Medulla oblongata (tissue), 1 donor: ENCODE results near the gene FOXC1.

Experiments used
- DNase-seq: peaks from one replicate; pipeline ENCODE4 v3.0.0-alpha.2; 2015; ENCODE audit errors: extremely low spot score

The FOXC1 gene

DNA sequence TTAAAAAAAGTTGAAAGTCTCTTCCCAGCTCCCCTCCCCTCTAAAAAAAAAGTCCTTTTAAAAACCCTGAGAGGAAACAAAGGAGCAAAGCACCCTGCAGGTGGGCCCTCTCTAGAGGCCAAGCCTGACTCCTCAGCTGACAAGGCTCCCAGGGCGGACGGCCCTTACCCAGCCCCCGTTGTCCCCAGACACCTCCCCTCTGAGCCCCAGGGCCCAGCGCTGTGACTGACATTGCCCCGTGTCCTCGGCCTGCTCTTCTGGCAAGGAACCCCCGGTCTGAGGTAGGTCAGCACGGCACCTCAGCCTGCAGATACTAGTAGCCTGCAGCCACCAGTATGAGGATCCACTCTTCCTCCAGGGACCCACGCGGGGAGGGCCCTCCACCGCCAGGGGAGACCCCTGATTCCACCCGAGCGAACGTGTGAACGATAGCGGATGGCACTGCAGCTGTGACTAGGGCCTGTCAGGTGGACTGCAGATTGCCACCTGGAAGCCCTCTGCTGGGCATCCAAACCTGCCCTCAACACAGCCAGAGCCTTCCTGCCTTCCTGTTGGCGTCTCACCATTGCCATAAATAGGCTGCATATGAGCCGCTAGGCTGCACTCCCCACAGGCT is 34.2 kb downstream of the FOXC1 start:
- no peak for DNase-seq

DNA sequence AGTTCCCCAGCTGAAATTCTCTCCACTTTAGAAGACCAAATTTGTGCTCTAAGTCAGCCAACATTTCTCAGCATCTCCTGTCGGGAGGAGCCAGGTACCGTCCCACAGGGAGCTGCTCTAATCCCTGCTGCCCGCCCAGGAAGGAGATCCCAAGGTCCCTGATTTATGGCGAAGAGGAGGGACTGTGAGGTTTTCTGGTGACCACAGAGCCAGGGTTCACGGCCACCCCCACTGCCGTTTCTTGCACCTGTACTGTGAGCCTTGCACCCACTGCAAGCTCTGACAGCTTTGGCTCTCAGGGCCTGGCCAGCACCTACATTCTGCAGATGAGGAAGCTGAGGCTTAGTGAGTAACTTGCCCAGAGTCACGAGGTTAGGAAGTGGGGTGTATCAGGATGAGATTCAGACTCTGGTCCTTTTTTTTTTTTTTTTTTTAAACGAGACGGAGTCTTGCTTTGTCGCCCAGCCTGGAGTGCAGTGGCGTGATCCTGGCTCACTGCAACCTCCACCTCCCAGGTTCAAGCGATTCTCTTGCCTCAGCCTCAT is 34.9 kb downstream of the FOXC1 start:
- no peak for DNase-seq

DNA sequence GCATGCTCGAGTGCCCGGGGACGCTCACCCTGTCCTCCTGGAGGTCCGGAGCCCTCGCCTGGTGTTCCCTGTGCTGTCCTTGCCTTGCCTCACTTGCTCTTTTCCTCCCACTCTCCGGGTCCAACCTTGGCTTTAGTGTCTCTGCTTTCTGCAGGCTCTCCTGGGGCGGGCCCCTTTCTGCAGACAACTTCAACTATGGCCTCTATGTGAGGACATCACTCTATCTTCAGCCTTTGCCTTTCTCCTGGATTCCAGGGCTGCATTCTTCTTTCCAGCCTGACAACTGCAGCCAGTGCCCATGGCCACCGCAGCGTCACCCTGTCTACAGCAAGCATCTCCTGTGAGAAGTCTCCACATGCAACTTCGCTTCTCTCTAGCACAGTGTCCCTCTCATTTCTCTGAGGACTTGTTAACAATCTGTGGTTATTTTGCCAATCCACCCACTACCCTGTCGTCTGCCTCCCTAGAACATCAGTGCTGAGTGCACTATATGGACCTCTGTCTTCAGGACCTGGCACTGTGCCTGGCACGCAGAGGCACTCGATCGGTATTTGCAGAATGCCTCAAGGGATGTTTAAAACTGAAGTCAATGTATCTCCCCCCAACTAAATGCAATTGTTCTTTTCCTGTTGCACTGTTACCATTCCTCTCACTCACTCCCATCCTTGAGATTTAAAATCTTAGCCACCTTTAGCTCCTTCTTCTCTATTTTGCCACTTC is 35.9 kb downstream of the FOXC1 start:
- DNase-seq = no peak

DNA sequence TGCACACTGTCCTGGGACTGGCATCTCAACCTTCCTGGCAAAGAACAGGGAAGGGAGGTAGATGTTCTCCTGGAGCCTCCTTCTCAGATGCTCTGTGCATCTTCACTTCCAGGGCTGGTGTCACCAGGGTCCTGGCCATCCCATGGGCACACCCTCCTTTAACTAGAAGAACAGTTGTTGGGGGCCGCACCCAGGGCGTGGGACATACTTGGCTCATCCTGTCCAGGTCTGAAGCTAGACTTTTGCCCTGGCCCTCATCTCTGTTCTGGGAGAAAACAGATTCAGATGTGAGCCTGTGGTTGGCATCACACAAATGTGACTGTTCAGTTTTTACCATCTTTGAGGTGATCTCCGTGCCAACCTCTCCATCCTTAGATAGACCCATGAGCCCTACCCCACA is 41.6 kb downstream of the FOXC1 start:
- no peak for DNase-seq

DNA sequence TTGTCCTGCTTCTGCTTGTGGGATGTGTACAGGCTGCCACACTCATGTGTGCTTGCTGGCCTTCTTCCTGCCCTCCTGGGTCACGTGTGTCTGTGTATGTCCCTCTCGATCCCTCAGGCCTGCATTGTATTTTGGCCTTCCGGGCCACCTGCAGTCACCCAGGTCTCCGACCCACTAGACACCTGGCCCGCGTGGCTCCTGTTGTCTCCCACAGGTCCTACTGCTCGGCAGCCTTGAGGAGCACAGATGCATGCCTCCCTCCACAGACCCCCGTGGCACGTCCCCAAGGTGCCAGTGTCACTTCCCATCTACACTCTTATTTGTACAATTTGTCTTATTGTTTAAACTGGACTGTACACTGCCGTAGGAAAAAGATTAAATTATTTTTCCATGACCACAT is 43.1 kb downstream of the FOXC1 start:
- DNase-seq = no peak

DNA sequence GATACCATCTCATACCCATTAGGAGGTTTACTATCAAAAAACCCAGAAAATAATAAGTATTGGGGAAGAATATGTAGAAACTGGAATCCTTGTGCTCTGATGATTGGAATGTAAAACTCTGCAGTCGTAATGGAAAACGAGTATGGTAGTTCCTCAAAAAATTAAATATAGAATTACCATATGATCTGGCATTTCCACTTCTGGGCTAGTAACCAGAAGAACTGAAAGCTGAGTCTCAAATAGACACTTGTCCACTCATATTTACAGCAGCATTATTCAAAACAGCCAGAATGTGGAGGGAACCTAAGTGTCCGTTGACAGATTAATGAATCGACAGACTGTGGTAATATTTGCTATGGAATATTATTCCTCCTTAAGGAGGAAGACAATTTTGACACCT is 44.3 kb downstream of the FOXC1 start:
- DNase-seq = no peak

DNA sequence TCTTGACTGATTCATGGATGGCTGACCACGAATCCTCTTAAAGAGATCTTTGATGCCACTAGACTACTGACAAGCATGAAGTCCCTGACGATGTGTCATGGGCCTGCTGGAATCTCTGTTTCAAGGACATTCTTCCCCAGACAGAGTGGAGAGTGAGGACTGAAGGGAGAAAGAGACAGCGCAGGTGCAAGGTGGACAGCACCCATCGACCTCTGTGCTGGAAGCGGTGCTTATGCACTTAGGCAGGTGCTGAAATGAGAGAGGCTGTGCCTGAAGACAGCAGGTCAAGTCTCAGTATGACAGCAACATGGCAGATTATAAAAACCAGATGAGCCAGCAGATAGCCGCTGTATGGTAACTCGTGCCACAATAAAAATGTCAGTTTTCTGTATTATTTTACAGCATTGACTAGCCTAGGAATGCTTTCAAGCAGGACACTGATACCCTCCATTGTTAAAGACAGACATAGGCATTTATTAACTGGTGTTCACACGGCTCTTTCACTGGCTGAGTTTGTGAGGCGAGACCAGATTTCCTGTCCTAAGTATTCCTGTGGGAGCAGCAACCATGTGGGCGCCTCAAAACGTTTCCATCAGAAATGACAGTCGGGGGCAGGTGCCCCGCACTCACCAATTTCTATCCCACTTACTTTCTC is 47.5 kb downstream of the FOXC1 start:
- no peak for DNase-seq

DNA sequence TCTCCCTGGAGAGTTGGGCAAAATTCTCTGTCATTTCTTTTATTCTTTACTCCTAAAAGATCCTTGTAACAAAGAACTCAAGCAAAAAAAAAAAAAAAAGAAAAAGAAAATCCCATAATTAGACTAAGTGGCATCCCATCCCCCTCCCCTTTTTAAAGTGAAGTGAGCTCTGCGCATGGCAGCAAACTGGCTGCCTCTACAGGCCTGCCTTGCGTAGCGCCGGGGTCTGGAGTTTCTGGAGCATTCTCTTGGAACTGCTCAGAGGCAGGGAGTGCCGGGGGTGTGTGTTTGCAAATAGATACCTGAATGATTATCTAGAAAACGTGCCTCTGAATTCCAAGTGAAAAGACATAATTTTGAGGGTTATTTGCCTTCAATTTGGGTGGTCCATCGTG is 48.1 kb downstream of the FOXC1 start:
- DNase-seq = no peak

DNA sequence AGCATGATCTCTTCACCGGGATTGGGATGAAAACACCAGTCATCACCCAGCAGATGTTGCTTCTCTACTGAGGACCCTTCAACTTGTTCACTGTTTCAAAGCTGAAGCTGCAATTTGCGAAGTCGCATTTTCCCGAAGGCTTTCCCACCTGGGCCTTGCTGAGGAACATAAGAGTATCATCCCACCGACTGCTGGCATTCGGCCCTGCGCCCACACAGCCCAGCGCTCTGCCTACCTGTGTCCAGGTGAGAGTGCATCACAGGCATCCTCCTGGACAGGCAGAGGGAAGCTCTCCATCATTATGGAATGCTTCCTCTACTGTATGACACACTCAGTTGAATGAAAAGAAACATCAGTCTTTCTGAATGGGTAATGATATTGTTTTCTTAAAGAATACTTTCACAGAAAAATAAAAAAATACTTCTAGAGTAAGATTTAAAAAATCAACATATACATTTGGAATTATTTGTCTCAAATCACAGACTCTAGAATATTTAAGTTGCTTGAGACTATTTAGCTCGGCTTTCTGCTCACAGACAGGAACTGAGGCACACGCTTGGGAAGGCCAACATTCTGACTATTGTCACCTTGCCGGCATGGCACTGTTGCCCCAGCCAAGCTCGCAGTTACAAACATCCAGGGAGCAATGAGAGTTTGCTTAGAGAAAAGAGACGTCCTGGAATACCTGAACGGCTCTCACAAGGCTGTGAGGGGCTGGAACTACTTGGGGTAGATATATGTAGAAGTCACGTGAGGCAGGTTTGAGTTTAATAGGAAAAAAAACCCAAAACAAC is 48.7 kb downstream of the FOXC1 start:
- DNase-seq = no peak

DNA sequence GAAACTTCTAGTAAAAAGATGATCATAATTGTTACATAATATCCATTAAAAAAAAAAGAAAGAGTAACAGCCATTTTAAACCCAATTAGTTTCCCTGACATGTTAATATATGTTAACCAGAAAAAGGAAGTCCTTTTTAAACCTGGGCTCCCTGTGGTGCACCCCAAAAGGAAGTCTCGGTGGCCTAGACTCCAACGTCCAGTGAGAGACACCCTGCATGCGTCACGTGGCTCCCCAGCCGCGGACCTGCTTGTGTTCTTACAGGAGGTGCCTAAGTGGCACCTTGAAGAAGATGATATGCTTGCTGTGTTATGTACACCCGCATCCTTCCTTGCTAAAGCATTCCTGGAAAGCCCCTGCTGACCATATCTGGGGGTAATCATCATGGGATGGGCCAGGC is 50.1 kb downstream of the FOXC1 start:
- DNase-seq = no peak

DNA sequence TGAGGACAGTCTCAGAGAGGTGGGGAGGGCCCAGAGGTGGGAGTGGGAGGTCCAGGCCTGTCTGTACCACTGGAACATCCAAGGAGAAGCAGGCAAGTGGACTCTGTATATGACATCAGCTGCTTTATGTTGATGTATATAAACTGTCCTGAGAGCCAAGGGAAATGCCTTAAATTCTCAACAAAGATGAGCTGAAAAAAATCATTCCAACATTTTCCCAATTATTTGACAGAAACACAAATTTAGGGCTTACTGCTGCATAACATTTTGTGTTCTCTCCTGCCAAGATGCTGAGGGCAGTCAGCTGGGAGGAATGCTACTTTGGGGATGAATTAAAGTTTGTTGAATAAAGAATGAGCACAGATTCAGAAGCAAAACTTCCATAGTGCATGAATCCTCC is 52.8 kb downstream of the FOXC1 start:
- DNase-seq = no peak
